SKM-1 treated with dmso at 0.1 percent for 144 hours (cell line): ENCODE results near the gene GRK5.

Source experiments
- DNase-seq: peaks from one replicate; lab custom pipeline; 2025; ENCODE audit not compliant: unreplicated experiment; lab: John Stamatoyannopoulos, UW

GRK5 gene

DNA sequence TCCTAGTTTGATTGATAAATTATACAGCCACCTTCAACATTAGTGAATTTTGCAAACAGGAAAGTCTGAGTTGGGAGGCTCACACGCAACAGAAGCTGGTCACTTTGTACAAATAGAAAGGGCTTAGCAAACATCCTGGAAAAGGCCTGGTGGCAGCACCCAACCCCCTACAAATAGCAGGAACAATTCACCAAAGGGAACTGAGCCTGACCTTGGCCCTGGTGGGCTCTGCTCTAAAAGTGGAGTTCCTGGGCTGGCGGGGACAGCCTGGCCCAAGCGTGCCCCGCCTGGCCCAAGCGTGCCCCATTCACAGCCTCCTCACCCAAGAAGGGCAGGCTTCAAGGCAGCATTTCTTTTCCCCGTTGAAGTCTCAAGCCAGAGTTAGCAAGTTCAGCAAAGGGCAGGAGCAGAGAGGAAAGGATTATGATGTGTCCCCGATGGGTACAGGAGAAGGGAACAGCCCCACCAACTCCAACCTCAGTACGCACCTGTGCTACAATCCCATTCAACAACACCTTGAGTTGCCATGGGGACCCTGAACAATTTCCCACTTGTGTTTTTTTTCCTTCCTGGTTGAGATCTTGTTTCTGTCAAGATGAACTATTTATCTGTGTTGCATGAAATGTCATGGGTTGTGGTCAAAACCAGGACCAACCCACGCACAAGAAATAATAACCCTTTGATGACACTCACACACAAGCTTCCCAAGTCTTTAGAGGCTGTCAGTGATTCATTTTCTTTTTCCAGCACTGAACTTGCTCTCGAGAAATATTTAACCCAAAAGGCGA is 291.7 kb downstream of the GRK5 start:
- DNase-seq, result no peak

DNA sequence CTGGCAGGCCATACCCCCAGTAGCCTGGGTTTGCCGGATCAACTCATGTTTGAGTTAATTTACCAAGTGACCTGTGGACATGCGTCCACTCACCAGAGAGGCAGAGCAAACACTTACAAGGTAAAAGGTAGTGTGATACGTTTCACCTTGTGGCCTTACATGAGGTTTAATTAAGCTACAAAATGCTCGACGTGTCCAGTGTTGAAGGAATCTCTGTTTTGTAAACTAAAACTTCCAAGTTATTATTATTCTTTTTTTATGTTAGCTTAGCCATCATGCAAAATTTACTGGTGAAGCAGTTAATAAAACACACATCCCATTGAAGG is 292.3 kb downstream of the GRK5 start:
- DNase-seq, result no peak

DNA sequence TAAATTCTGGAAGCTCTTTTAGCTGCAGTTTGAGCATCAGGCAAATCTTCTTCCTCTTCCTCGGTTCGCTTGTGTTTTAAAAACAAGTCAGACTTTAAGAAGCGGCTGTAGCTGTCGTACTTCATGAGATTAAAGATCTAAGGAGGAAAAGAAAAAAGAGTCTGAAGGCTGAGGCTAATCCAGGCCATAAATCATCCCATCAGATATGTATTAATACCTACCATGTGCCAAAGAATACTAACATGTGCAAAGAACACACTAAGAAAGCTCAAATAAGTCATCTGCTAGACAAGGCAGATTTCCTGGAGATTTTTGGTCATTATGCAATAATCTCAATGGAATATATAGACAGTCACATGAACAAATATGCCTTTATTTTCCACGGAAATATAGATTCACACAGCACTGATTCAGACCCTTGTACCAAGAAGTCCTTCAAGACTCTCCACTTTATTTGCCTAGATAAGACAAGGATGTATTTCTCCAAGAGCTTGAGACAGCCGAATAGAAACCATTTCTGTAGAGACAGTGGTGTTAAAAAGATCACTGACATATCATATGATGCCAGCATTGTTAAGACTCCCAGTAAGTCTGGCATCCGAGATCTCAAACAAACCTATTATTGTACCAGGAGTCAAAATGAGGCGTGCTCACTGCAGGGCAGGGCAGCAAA is 292.9 kb downstream of the GRK5 start:
- DNase-seq, result no peak

DNA sequence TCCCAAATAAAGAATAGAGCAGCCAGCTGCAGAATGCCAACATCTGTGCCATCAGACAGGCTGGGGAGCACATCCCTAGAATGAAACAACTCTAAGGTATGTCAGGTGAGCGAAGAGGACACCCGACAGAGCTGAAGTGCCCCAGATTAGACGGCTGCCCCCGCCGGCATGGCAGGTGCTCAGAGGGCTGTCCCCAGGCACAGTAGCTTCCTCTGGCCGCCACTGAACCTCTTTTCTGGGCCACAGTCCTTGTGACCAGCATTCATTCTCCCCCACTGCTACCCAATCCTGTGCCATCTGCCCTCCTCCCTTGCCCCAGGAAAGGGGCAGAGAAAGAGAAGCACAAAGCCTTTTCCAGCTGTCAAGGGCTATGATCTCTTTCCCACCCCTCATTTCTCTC is 293.4 kb downstream of the GRK5 start:
- no peak for DNase-seq

DNA sequence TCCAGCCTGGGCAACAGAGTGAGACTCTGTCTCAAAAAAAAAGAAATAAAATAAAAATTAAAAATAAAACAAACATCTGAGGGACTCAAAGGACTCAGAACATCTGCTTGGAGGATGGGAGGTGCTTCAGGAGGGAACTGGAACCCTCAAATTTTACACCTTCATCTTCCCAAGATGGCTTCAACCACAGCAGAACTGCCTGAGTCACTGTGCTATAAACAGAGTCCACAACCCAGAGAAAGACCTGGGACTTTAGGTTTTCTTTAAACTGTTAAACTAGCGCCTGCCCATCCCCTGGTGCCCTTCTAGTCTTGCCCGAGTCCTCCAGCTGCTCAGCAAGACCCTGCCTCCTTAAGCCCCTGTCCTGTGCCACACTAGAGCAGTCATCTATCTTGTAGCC is 294.3 kb downstream of the GRK5 start:
- DNase-seq, result no peak

DNA sequence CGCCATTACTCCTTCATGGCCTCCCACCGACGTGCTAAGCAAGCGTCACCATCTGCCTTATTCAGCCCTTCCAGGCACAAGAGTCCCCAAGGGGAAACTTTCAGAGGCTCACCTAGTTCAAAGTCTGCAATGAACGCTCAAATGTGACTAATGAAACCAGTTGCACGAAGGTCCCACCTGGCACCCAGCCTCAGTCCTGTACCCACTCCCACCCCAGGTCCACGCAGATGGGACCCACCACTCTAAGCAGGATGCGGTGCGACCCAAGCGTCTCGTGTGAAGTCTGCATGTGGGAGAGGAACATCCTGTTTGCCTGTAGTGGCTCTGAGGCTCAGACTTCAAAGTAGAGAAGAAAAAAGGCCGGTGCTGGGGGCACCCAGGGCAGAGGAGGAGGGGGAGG is 294.8 kb downstream of the GRK5 start:
- no peak for DNase-seq

DNA sequence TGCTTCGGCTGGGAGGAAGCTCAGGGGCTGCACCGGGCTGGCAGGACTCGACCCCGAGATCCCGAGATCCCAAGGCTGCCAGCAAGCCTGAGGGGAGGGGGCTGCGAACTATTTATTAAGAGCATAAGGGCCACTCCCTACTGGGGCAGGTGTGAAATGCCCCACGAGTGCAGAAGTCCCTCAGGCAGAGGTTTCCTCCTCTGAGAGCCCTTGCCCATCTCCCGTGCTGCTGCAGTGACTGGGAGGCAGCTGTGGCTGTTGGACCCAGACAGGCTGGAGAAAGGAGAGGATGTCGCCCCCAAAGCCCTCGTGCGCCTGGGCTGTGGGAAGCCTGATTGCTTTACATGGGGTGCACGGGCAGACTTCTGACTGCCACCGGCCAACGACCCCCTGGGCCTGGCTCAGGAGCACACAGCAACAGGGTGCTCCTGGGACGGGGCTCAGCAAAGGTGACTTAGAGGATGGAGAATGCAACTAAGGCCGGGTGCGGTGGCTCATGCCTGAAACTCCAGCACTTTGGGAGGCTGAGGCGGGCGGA is 295.3 kb downstream of the GRK5 start:
- DNase-seq, result no peak

DNA sequence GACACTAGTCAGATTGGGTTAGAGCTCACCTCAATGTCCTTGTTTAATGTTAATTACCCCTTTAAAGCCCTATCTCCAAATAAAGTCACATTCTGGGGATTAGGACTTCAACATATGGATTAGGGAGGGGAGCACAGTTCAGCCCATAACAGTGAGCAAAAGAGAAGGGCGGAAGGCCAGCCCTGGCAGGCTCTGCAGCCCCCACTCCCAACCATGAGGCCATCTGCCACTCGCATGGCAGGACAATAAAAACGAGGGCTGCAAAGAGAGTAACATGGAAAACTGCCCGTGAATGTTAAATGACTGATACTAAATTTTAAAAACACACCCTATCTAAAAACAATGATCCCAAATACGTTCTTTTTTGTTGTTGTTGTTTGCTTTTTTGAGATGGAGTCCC is 296.4 kb downstream of the GRK5 start:
- no peak for DNase-seq

DNA sequence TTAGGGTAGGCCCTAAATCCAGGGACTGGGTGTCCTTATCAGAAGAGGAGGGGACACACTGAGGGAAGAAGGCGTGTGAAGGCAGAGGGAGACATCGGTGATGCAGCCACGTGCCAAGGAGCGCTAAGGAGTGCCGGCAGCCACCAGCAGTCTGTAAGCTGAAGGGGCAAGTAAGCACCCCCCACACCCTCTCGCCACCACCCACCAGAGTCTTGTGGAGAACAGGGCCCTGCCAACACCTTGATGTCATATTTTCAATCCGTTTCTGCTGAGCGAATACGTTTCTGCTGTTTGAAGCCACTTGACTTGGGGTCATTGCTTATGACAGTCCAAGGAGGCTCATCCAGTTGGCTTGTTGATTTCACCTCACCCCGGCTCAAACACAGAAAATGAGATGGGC is 297.3 kb downstream of the GRK5 start:
- DNase-seq, result no peak

DNA sequence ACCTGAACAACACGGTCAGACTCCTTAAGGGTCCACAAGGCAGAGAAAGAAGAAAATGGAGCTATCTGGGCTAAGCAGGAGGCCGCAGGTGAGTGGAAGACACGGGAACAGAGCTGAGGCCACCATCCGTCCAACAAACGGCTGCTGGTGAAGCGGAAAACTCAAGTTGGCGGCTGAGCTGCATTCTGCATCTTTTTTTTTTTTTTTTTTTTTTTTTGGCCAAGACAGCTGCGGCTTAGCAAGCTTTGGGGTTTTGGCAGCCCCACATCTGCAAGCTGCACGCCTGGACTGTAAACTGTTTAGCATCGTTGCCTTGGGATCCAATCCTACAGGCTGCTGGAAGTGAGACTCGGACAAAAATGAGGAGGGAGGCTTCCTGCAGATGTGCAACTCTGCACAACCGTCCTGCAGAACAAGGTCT is 297.8 kb downstream of the GRK5 start:
- DNase-seq, result no peak
